H1 (cell line): ENCODE measurements around the gene VPS13C. TPM values are rescaled to one million over a fixed set of nuclear protein-coding genes. Genes with fewer than 3 reads are reported as not detected.

Experiments used
- CTCF ChIA-PET: fragments of 300-600 bp; sonication (Branson Sonifier 250); formaldehyde crosslinking; loops from one replicate; lab custom pipeline; 2021; ENCODE audit not compliant: partially characterized antibody; lab: Charles Lee
- POLR2A ChIA-PET: fragments of 300-600 bp; sonication (Branson Sonifier 250); formaldehyde crosslinking; loops from one replicate; lab custom pipeline; 2021; ENCODE audit warnings: inconsistent platforms; ENCODE audit not compliant: partially characterized antibody; lab: Charles Lee
- DNase-seq, 2 experiments: peaks; one replicate each; pipeline versions ENCODE4 v3.0.0 to v3.0.0-alpha.2; 2010 to 2022; ENCODE audit warnings: low spot score in 2 of 2, low read depth in 1 of 2, mixed read lengths in 1 of 2
- FAIRE-seq: peaks from 2 replicates; lab custom pipeline; 2011; peaks lifted over from hg19 to GRCh38; lab: Jason Lieb, UNC
- H2AFZ ChIP-seq: 2 replicates; pipeline ENCODE4 v1.8.1; 2012; ENCODE audit warnings: low read length, inconsistent platforms
- H2AK5ac ChIP-seq: 2 replicates; pipeline ENCODE4 v1.6.1; 2013; ENCODE audit warnings: low read depth, low read length
- H2BK120ac ChIP-seq: replicated peaks from 2 replicates; pipeline ENCODE3; 2013; ENCODE audit warnings: low read depth, low read length, inconsistent platforms
- H2BK12ac ChIP-seq: 2 replicates; pipeline ENCODE4 v1.6.1; 2013; ENCODE audit warnings: low read depth, low read length
- H2BK15ac ChIP-seq: 2 replicates; pipeline ENCODE4 v1.6.1; 2013; ENCODE audit warnings: low read length
- H2BK20ac ChIP-seq: 2 replicates; pipeline ENCODE4 v1.6.1; 2013; ENCODE audit warnings: low read length
- H2BK5ac ChIP-seq: 2 replicates; pipeline ENCODE4 v1.6.1; 2013; ENCODE audit warnings: low read depth, low read length
- H3K14ac ChIP-seq: 2 replicates; pipeline ENCODE4 v1.6.1; 2013; ENCODE audit warnings: inconsistent platforms; ENCODE audit not compliant: insufficient read length
- H3K18ac ChIP-seq: 2 replicates; pipeline ENCODE4 v1.6.1; 2013; ENCODE audit warnings: low read length; ENCODE audit errors: extremely low read depth
- H3K23ac ChIP-seq: 2 replicates; pipeline ENCODE4 v1.6.1; 2013; ENCODE audit warnings: inconsistent platforms; ENCODE audit not compliant: insufficient read length
- H3K23me2 ChIP-seq: 2 replicates; pipeline ENCODE4 v1.6.1; 2013; ENCODE audit warnings: low read depth, low read length
- H3K27ac ChIP-seq: 2 replicates; pipeline ENCODE4 v1.6.1; 2011; ENCODE audit warnings: low read depth, low read length, inconsistent platforms
- H3K27me3 ChIP-seq, 4 experiments: replicated peaks in 1 of 4; 1 replicate in 1 of 4; 2 replicates in 3 of 4; pipeline versions ENCODE4 v1.6.1 to v1.8.1; 2011 to 2013; ENCODE audit warnings: low read length in 3 of 4, mild to moderate bottlenecking in 3 of 4, inconsistent platforms in 2 of 4, mixed read lengths in 2 of 4, moderate library complexity in 1 of 4; ENCODE audit not compliant: control insufficient read depth in 3 of 4, insufficient read depth in 3 of 4; ENCODE audit errors: extremely low read depth in 1 of 4
- H3K36me3 ChIP-seq, 4 experiments: 2 replicates each; pipeline versions ENCODE4 v1.6.1 to v1.8.1; 2011 to 2013; ENCODE audit warnings: mild to moderate bottlenecking in 4 of 4, low read length in 3 of 4, moderate library complexity in 2 of 4, control low read depth in 1 of 4, inconsistent platforms in 1 of 4; ENCODE audit not compliant: insufficient read depth in 4 of 4, control insufficient read depth in 2 of 4
- H3K4ac ChIP-seq: replicated peaks from 2 replicates; pipeline ENCODE3; 2013; ENCODE audit warnings: low read length, low read depth, mixed read lengths, inconsistent platforms; ENCODE audit not compliant: insufficient read length
- H3K4me1 ChIP-seq, 4 experiments: replicated peaks in 1 of 4; 1 replicate in 1 of 4; 2 replicates in 3 of 4; pipeline versions ENCODE4 v1.6.1 to v1.8.1; 2011 to 2013; ENCODE audit warnings: low read length in 3 of 4, inconsistent platforms in 2 of 4, mixed read lengths in 1 of 4; ENCODE audit not compliant: insufficient read depth in 4 of 4, control insufficient read depth in 3 of 4
- H3K4me2 ChIP-seq, 2 experiments: 2 replicates each; pipeline versions ENCODE4 v1.6.1 to v1.8.1; 2011 to 2013; ENCODE audit warnings: low read depth in 2 of 2, low read length in 2 of 2, control low read depth in 1 of 2, inconsistent platforms in 1 of 2, mild to moderate bottlenecking in 1 of 2; ENCODE audit not compliant: insufficient read depth in 1 of 2
- H3K4me3 ChIP-seq, 4 experiments: fragments of 200-600, 300-600 bp in 1 of 4; sonication (generic), shearing (Covaris generic), sonication (Bioruptor Twin) in 1 of 4; 2 replicates each; pipeline versions ENCODE4 v1.5.1 to v1.8.1; 2011 to 2016; ENCODE audit warnings: low read length in 4 of 4, low read depth in 3 of 4, control low read depth in 2 of 4, inconsistent platforms in 2 of 4, mild to moderate bottlenecking in 2 of 4, mixed read lengths in 1 of 4, moderate library complexity in 1 of 4; ENCODE audit not compliant: insufficient read depth in 2 of 4; ENCODE audit errors: extremely low read depth in 1 of 4
- H3K56ac ChIP-seq: replicated peaks from 2 replicates; pipeline ENCODE3; 2013; ENCODE audit warnings: low read depth, mild to moderate bottlenecking, mixed read lengths, low read length, inconsistent platforms; ENCODE audit not compliant: insufficient read length
- H3K79me1 ChIP-seq: 2 replicates; pipeline ENCODE4 v1.6.1; 2013; ENCODE audit warnings: low read depth, low read length, control low read depth
- H3K79me2 ChIP-seq, 2 experiments: 2 replicates each; pipeline versions ENCODE4 v1.6.1 to v1.8.1; 2012 to 2013; ENCODE audit warnings: low read length in 2 of 2, mild to moderate bottlenecking in 2 of 2, inconsistent platforms in 1 of 2; ENCODE audit not compliant: insufficient read depth in 2 of 2, control insufficient read depth in 1 of 2
- H3K9ac ChIP-seq, 4 experiments: replicated peaks in 1 of 4; 1 replicate in 1 of 4; 2 replicates in 3 of 4; pipeline versions ENCODE4 v1.6.1 to v1.8.1; 2011 to 2013; ENCODE audit warnings: low read depth in 3 of 4, low read length in 3 of 4, control low read depth in 2 of 4, mild to moderate bottlenecking in 2 of 4, moderate library complexity in 2 of 4, inconsistent platforms in 1 of 4; ENCODE audit errors: extremely low read depth in 1 of 4
- H3K9me3 ChIP-seq, 2 experiments: 2 replicates each; pipeline versions ENCODE4 v1.6.1 to v1.8.1; 2012 to 2013; ENCODE audit warnings: mild to moderate bottlenecking in 2 of 2, moderate library complexity in 2 of 2, control low read depth in 1 of 2, inconsistent platforms in 1 of 2, low read depth in 1 of 2, low read length in 1 of 2, mixed read lengths in 1 of 2; ENCODE audit not compliant: insufficient read depth in 2 of 2
- H4K20me1 ChIP-seq, 2 experiments: replicated peaks in 1 of 2; 2 replicates each; pipeline versions ENCODE3 to v1.8.1; 2011 to 2013; ENCODE audit warnings: inconsistent platforms in 2 of 2, low read length in 2 of 2, mild to moderate bottlenecking in 1 of 2; ENCODE audit not compliant: insufficient read depth in 2 of 2, control insufficient read depth in 1 of 2
- H4K5ac ChIP-seq: 2 replicates; pipeline ENCODE4 v1.6.1; 2013; ENCODE audit warnings: low read length, low read depth, mixed read lengths, inconsistent platforms; ENCODE audit not compliant: insufficient read length
- H4K8ac ChIP-seq: 2 replicates; pipeline ENCODE4 v1.8.0; 2013; ENCODE audit warnings: mild to moderate bottlenecking, moderate library complexity, low read length, inconsistent platforms; ENCODE audit not compliant: insufficient read depth; ENCODE audit errors: extremely low read depth
- H4K91ac ChIP-seq: replicated peaks from 2 replicates; pipeline ENCODE3; 2013; ENCODE audit warnings: low read length, mixed read lengths, inconsistent platforms; ENCODE audit not compliant: insufficient read length
- BACH1 ChIP-seq: IDR thresholded peaks from 2 replicates; pipeline ENCODE4 v1.6.1; 2012; ENCODE audit warnings: low read length, improper control_type of control experiment
- PHF8 ChIP-seq: fragments of 200-600 bp; sonication (generic); conservative IDR thresholded peaks from 2 replicates; pipeline ENCODE4 v1.7.1; 2012; ENCODE audit warnings: low read depth, mild to moderate bottlenecking, inconsistent platforms, low read length, moderate library complexity
- POU5F1 ChIP-seq: IDR thresholded peaks from 2 replicates; pipeline ENCODE4 v1.6.1; 2011; ENCODE audit warnings: low read depth, mild to moderate bottlenecking, low read length, moderate library complexity
- RFX5 ChIP-seq: IDR thresholded peaks from 2 replicates; pipeline ENCODE4 v1.6.1; 2011; ENCODE audit warnings: low read depth, low read length, improper control_type of control experiment, borderline replicate concordance
- RNF2 ChIP-seq: fragments of 200-900, 300-1000 bp; sonication (generic); IDR thresholded peaks from 2 replicates; pipeline ENCODE4 v1.7.1; 2016; ENCODE audit warnings: borderline replicate concordance, low read depth, mild to moderate bottlenecking, antibody characterized with exemption, low read length; ENCODE audit not compliant: poor library complexity, severe bottlenecking; ENCODE audit errors: missing control alignments
- SP1 ChIP-seq: IDR thresholded peaks from 2 replicates; pipeline ENCODE4 v1.6.1; 2011; ENCODE audit warnings: low read depth, low read length
- TBP ChIP-seq: IDR thresholded peaks from 2 replicates; pipeline ENCODE4 v1.6.1; 2011; ENCODE audit warnings: low read depth, low read length, improper control_type of control experiment
- WGBS, 2 experiments: shearing (Covaris generic) in 1 of 2; methylation state at CpG; one replicate each; pipeline versions ENCODE4 v1.1.6 to v1.1.7; 2013 to 2015; ENCODE audit warnings: low lambda C conversion rate in 2 of 2, mixed read lengths in 2 of 2, inconsistent platforms in 1 of 2, low coverage in 1 of 2, missing lambda C conversion rate in 1 of 2; ENCODE audit not compliant: insufficient replicate concordance in 2 of 2, insufficient coverage in 1 of 2, insufficient read length in 1 of 2; ENCODE audit errors: extremely low coverage in 1 of 2, missing lambda C conversion rate in 1 of 2; 5-methylcytosine and 5-hydroxymethylcytosine counted together
- polyA plus RNA-seq, 7 experiments: library from polyadenylated mRNA; depleted of rRNA in 3 of 7; stranded (reverse) in 5 of 7; unstranded in 2 of 7; fragments of >200 nt in 5 of 7; fragments of 200-250 nt in 2 of 7; gene quantifications; 1 replicate in 5 of 7; 2 replicates in 1 of 7; 4 replicates in 1 of 7; pipeline versions ENCODE4 v1.2.1 to v1.2.3, GENCODE V29; 2011 to 2013; ENCODE audit warnings: missing spikeins in 2 of 7, mixed read lengths in 2 of 7
- total RNA-seq: library from RNA; stranded (reverse); fragmentation: NEBNext Ultra II Directional; extraction: Animal tissue kit (Norgen Biotek cat#: 25700); gene quantifications from 2 replicates; pipeline ENCODE4 v1.2.1, GENCODE V29; 2021
- TF ChIP-seq, protein P1 (sequence below), 3 experiments: IDR thresholded peaks; 1 replicate in 2 of 3; 2 replicates in 1 of 3; pipeline versions ENCODE4 v1.5.1 to v1.6.1; 2011; ENCODE audit warnings: low read length in 3 of 3, mild to moderate bottlenecking in 3 of 3, inconsistent platforms in 2 of 3, low read depth in 1 of 3, moderate library complexity in 1 of 3; ENCODE audit not compliant: insufficient read depth in 1 of 3; ENCODE audit errors: control extremely low read depth in 1 of 3
- TF ChIP-seq, protein P2 (sequence below): IDR thresholded peaks from 2 replicates; pipeline ENCODE4 v1.6.1; 2012; ENCODE audit warnings: low read length, inconsistent platforms

VPS13C gene
- total and polyA plus RNA-seq, 2 of the 8 experiments (the other 6 are each of a cell fraction or from before 2014, with no cell fraction given): 4.8 to 18.8 TPM

DNA sequence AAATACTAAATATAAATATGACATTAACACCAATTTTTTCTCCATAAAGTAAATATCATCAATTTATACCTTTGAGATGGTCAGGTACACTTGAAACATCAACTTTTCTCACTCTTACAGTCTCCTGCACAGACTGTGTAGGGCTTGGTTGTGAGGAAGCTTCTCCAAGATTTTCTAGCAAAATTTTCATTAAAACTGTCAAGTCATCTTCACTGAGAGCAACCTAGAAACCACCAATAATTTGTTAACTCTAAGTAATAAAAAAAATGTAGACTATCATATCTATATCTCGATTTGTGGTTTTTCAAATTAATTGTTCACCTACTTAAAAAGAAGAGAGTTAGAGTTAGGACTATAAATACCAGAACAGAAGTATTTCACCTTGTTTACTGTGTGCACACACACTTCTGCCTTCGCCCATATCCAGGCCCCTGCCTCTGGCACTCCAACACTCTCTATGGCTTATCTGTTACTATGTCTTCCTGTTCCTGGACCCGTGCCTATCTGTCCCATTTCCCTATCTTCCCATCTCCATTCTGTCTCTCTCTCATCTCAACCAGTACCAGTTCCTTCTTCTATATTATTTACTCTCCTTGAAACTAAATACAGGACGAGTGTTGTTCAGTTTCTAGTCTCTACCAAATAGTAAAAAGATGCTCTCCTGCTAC, 123.6 kb downstream of the VPS13C start:
- H3K4ac ChIP-seq: no peak overlapping the region
- no peaks in the 10 kb centered on the region for H3K9me3 ChIP-seq
- H3K23ac ChIP-seq: no peak overlapping the region
- H3K27me3 ChIP-seq: no peaks in the 10 kb centered on the region
- POLR2A ChIA-PET: no interaction called here
- H3K4me3 ChIP-seq: no peak overlapping the region
- H3K9ac ChIP-seq: no peak overlapping the region
- no peak overlapping the region for H3K18ac ChIP-seq
- no peak overlapping the region for H3K14ac ChIP-seq
- no peak overlapping the region for H2BK15ac ChIP-seq
- H2AK5ac ChIP-seq: no peak overlapping the region
- H3K36me3 ChIP-seq: no peaks in the 10 kb centered on the region
- H3K4me2 ChIP-seq: no peak overlapping the region
- no peaks in the 10 kb centered on the region for H3K23me2 ChIP-seq
- no peaks in the 10 kb centered on the region for H3K79me1 ChIP-seq
- no peak overlapping the region for H4K91ac ChIP-seq
- no peak overlapping the region for H2BK120ac ChIP-seq
- H2AFZ ChIP-seq: no peak overlapping the region
- no peak overlapping the region for H4K8ac ChIP-seq
- no peak overlapping the region for H4K5ac ChIP-seq
- WGBS, 2 experiments: 84% methylated on average over 4 of the region's 4 CpGs; no CpG with 5 or more reads in 1 of the 2 experiments
- no peak overlapping the region for H2BK20ac ChIP-seq
- CTCF ChIA-PET: no interaction called here
- H2BK12ac ChIP-seq: no peak overlapping the region
- H2BK5ac ChIP-seq: no peak overlapping the region
- H3K4me1 ChIP-seq: no peaks in the 10 kb centered on the region
- no peaks in the 10 kb centered on the region for H3K79me2 ChIP-seq
- no peak overlapping the region for H3K27ac ChIP-seq
- FAIRE-seq (no peak), DNase-seq (no peak)
- H4K20me1 ChIP-seq: no peaks in the 10 kb centered on the region
- H3K56ac ChIP-seq: no peak overlapping the region
- TF ChIP-seq RNF2 (no peak), PHF8 (no peak), POU5F1 (no peak), TBP (no peak), RFX5 (no peak), SP1 (no peak), BACH1 (no peak)
- TF ChIP-seq, protein P1, sequence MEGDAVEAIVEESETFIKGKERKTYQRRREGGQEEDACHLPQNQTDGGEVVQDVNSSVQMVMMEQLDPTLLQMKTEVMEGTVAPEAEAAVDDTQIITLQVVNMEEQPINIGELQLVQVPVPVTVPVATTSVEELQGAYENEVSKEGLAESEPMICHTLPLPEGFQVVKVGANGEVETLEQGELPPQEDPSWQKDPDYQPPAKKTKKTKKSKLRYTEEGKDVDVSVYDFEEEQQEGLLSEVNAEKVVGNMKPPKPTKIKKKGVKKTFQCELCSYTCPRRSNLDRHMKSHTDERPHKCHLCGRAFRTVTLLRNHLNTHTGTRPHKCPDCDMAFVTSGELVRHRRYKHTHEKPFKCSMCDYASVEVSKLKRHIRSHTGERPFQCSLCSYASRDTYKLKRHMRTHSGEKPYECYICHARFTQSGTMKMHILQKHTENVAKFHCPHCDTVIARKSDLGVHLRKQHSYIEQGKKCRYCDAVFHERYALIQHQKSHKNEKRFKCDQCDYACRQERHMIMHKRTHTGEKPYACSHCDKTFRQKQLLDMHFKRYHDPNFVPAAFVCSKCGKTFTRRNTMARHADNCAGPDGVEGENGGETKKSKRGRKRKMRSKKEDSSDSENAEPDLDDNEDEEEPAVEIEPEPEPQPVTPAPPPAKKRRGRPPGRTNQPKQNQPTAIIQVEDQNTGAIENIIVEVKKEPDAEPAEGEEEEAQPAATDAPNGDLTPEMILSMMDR (IDR thresholded peaks at IDR 0.05; ENCODE audit: control extremely low read depth in 1 of 3, insufficient read depth in 1 of 3, low read depth in 1 of 3, low read length in 3 of 3): no peak
- TF ChIP-seq, protein P2, sequence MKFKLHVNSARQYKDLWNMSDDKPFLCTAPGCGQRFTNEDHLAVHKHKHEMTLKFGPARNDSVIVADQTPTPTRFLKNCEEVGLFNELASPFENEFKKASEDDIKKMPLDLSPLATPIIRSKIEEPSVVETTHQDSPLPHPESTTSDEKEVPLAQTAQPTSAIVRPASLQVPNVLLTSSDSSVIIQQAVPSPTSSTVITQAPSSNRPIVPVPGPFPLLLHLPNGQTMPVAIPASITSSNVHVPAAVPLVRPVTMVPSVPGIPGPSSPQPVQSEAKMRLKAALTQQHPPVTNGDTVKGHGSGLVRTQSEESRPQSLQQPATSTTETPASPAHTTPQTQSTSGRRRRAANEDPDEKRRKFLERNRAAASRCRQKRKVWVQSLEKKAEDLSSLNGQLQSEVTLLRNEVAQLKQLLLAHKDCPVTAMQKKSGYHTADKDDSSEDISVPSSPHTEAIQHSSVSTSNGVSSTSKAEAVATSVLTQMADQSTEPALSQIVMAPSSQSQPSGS: no peak
